Testis (tissue), 3 donors: ENCODE measurements around the gene CDCP1. TPM values are rescaled to one million over a fixed set of nuclear protein-coding genes. Genes with fewer than 3 reads are reported as not detected.

Experiments
- DNase-seq: peaks from one replicate; pipeline ENCODE4 v3.0.0-alpha.2; 2019
- H3K27ac ChIP-seq, 2 donors: fragments of 200-600 bp; sonication (generic); one replicate each; pipeline ENCODE4 v1.5.1; 2019
- H3K27me3 ChIP-seq: fragments of 200-600 bp; sonication (generic); one replicate; pipeline ENCODE4 v1.5.1; 2019
- H3K36me3 ChIP-seq: fragments of 200-600 bp; sonication (generic); one replicate; pipeline ENCODE4 v1.5.1; 2017; ENCODE audit warnings: low read depth; ENCODE audit errors: missing control alignments
- H3K4me1 ChIP-seq: fragments of 200-600 bp; sonication (generic); one replicate; pipeline ENCODE4 v1.5.1; 2019
- H3K4me3 ChIP-seq, 2 donors: fragments of 200-600 bp; sonication (generic); one replicate each; pipeline ENCODE4 v1.5.1; 2017 to 2019
- H3K9me3 ChIP-seq: fragments of 200-600 bp; sonication (generic); one replicate; pipeline ENCODE4 v1.5.1; 2017
- POLR2A ChIP-seq: fragments of 450-650 bp; IDR thresholded peaks from one replicate; pipeline ENCODE4 v1.6.1; 2017; ENCODE audit warnings: antibody characterized with exemption, mild to moderate bottlenecking, moderate library complexity
- WGBS, 2 donors: methylation state at CpG; one replicate each; pipeline ENCODE4 v1.1.5; 2018; 5-methylcytosine and 5-hydroxymethylcytosine counted together
- intact Hi-C: fragments of 100-400 bp; cut with DNase I; formaldehyde crosslinking; loops from one replicate; pipeline ENCODE4 v1.15.1; 2023; ENCODE audit warnings: low total_unique reads
- polyA plus RNA-seq: library from polyadenylated mRNA; stranded (reverse); fragments of 350-450 nt; fragmentation: Illumina TruSeq; extraction: RNeasy Lipid Tissue Mini Kit (QIAGEN cat#74804); gene quantifications from one replicate; pipeline ENCODE4 v1.2.3, GENCODE V29; 2014; ENCODE audit warnings: low read depth, low replicate concordance; ENCODE audit not compliant: insufficient read depth
- total RNA-seq, 2 donors: library from RNA; depleted of rRNA; stranded (reverse); fragments of >200 nt; gene quantifications; one replicate each; pipeline ENCODE4 v1.2.3, GENCODE V29; 2016
- TF ChIP-seq, protein P1 (sequence below), 3 experiments: fragments of 450-650 bp in 2 of 3; fragments of 200-600 bp in 1 of 3; sonication (generic) in 1 of 3; IDR thresholded peaks; one replicate each; pipeline ENCODE4 v1.5.1; 2016 to 2019; ENCODE audit warnings: antibody characterized with exemption in 3 of 3, mild to moderate bottlenecking in 2 of 3, moderate library complexity in 1 of 3

Gene CDCP1
- total and polyA plus RNA-seq, 3 donors from 2014 or later: 1.1 to 2.7 (median 2.5) TPM

- WGBS, 2 donors: 30 to 39% methylated on average over 1 of the region's 1 CpG
- no peaks in the 10 kb centered on the region for H3K27me3 ChIP-seq
- no peak overlapping the region for H3K27ac ChIP-seq
- no peak overlapping the region for H3K4me3 ChIP-seq
- DNase-seq: no peak
- H3K36me3 ChIP-seq: no peaks in the 10 kb centered on the region
- TF ChIP-seq POLR2A: no peak
- TF ChIP-seq, protein P1, sequence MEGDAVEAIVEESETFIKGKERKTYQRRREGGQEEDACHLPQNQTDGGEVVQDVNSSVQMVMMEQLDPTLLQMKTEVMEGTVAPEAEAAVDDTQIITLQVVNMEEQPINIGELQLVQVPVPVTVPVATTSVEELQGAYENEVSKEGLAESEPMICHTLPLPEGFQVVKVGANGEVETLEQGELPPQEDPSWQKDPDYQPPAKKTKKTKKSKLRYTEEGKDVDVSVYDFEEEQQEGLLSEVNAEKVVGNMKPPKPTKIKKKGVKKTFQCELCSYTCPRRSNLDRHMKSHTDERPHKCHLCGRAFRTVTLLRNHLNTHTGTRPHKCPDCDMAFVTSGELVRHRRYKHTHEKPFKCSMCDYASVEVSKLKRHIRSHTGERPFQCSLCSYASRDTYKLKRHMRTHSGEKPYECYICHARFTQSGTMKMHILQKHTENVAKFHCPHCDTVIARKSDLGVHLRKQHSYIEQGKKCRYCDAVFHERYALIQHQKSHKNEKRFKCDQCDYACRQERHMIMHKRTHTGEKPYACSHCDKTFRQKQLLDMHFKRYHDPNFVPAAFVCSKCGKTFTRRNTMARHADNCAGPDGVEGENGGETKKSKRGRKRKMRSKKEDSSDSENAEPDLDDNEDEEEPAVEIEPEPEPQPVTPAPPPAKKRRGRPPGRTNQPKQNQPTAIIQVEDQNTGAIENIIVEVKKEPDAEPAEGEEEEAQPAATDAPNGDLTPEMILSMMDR (IDR thresholded peaks at IDR 0.05): no peak
- H3K4me1 ChIP-seq: peaks cover 14% of the 10 kb centered on the region
- intact Hi-C loops: no loop called here
- no peaks in the 10 kb centered on the region for H3K9me3 ChIP-seq
Measured at GRCh38 chr3:45135959-45136358, 10.2 kb downstream of the CDCP1 start.

GRCh38 chr3:45134758-45135521 is 11.2 kb downstream of the CDCP1 start:
- Histone ChIP-seq H3K9me3 (no peaks in the 10 kb centered on the region), H3K4me1 (peaks cover 14% of the 10 kb centered on the region), H3K27me3 (no peaks in the 10 kb centered on the region), H3K27ac (no peak overlapping the region), H3K4me3 (no peak overlapping the region), H3K36me3 (no peaks in the 10 kb centered on the region)
- DNase-seq: no peak
- 79 to 82% methylated on average over 5 of the region's 5 CpGs for WGBS, 2 donors
- TF ChIP-seq, protein P1 (IDR thresholded peaks at IDR 0.05): no peak
- no peak for TF ChIP-seq POLR2A
- intact Hi-C loops: no loop called here

DNA sequence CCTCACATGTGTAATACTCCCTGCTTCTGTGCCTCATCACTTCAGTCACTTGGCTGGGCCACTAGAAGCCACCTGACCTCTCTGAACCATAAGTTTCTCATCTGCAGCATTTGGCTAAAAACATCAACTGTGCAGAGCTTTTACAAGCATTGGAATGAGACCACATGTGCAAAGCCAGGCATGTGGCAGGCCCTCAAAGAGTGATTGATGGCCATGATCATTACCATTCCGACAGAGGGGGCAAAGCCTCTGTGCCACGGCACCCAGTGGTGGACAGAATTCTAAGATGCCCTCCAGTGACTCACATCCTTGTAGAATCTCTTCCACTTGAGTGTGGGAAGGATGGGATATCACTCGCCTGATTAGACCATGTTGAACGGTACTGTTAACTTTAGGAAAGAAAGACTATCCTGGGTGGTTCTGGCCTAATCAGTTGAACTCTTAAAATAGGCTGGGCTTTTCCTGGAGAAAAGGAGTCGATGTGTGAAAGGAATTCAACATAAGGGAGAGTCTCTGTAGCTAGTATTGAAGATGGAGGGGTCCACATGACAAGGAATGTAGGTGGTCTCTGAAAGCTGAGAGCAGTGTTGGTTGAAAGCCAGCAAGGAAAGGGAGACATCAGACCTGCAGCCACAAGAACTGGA is 13.5 kb downstream of the CDCP1 start:
- no peaks in the 10 kb centered on the region for H3K36me3 ChIP-seq
- peaks cover 12% of the 10 kb centered on the region for H3K4me1 ChIP-seq
- H3K27me3 ChIP-seq: no peaks in the 10 kb centered on the region
- no peaks in the 10 kb centered on the region for H3K9me3 ChIP-seq
- 88 to 92% methylated on average over 5 of the region's 5 CpGs for WGBS, 2 donors
- intact Hi-C loops: no loop called here
- TF ChIP-seq, protein P1 (IDR thresholded peaks at IDR 0.05): no peak
- no peak for TF ChIP-seq POLR2A
- DNase-seq: no peak
- H3K27ac ChIP-seq: no peak overlapping the region
- H3K4me3 ChIP-seq: no peak overlapping the region

- H3K27ac ChIP-seq: no peak overlapping the region
- DNase-seq: no peak
- TF ChIP-seq, protein P1 (IDR thresholded peaks at IDR 0.05): no peak
- no peak for TF ChIP-seq POLR2A
- H3K27me3 ChIP-seq: no peaks in the 10 kb centered on the region
- whole genome bisulfite sequencing, 2 donors: 65 to 82% methylated on average over 2 of the region's 2 CpGs
- intact Hi-C loops: no loop called here
- H3K4me1 ChIP-seq: peaks cover 9% of the 10 kb centered on the region
- H3K36me3 ChIP-seq: no peaks in the 10 kb centered on the region
- no peaks in the 10 kb centered on the region for H3K9me3 ChIP-seq
- no peak overlapping the region for H3K4me3 ChIP-seq
Measured at GRCh38 chr3:45131201-45131600, 15.0 kb downstream of the CDCP1 start.
